ENCODE results near the gene SYNGR4.
A peak's percentile ranks its signal among the peaks of the same experiment; 100 is the strongest.

SYNGR4 gene

GRCh38 chr19:48341515-48342413, 22.4 kb upstream of the SYNGR4 start:
- no peak for DNase-seq

GRCh38 chr19:48342414-48342738, 21.8 kb upstream of the SYNGR4 start:
- no peak for DNase-seq

GRCh38 chr19:48342841-48343540, 21.2 kb upstream of the SYNGR4 start:
- no peak for DNase-seq

GRCh38 chr19:48344892-48345291, 19.3 kb upstream of the SYNGR4 start:
- no peak for DNase-seq

- no peak for DNase-seq
Measured at GRCh38 chr19:48346191-48346590, 18.0 kb upstream of the SYNGR4 start.

- DNase-seq = no peak
Measured at GRCh38 chr19:48348045-48348444, 16.1 kb upstream of the SYNGR4 start.

- no peak for DNase-seq
Measured at GRCh38 chr19:48348737-48349136, 15.4 kb upstream of the SYNGR4 start.

- DNase-seq = no peak
Measured at GRCh38 chr19:48350856-48351255, 13.3 kb upstream of the SYNGR4 start.

GRCh38 chr19:48351341-48351752, 12.8 kb upstream of the SYNGR4 start:
- no peak for DNase-seq

- DNase-seq = no peak
Measured at GRCh38 chr19:48353677-48354076, 10.5 kb upstream of the SYNGR4 start.

- no peak for DNase-seq
Measured at GRCh38 chr19:48354332-48354992, 9.7 kb upstream of the SYNGR4 start.

- DNase-seq = no peak
Measured at GRCh38 chr19:48355365-48355954, 8.7 kb upstream of the SYNGR4 start.

GRCh38 chr19:48359123-48359522, 5.0 kb upstream of the SYNGR4 start:
- no peak for DNase-seq

- DNase-seq = no peak
Measured at GRCh38 chr19:48361912-48362311, 2.3 kb upstream of the SYNGR4 start.

GRCh38 chr19:48362716-48363499, 1.3 kb upstream of the SYNGR4 start:
- DNase-seq = peak; percentile 96

GRCh38 chr19:48363500-48363809, 712 bp upstream of the SYNGR4 start:
- DNase-seq = no peak

- DNase-seq = no peak
Measured at GRCh38 chr19:48364598-48365348, 606 bp downstream of the SYNGR4 start.

GRCh38 chr19:48365602-48366001, 1.4 kb downstream of the SYNGR4 start:
- no peak for DNase-seq

- DNase-seq = no peak
Measured at GRCh38 chr19:48367855-48368254, 3.7 kb downstream of the SYNGR4 start.

- DNase-seq = peak; percentile 39
Measured at GRCh38 chr19:48368936-48369335, 4.8 kb downstream of the SYNGR4 start.

- no peak for DNase-seq
Measured at GRCh38 chr19:48370955-48371354, 6.8 kb downstream of the SYNGR4 start.

GRCh38 chr19:48371367-48371766, 7.2 kb downstream of the SYNGR4 start:
- no peak for DNase-seq
